Measurements from ENCODE around the gene MAGI2. TPM values are rescaled to one million over a fixed set of nuclear protein-coding genes. Genes with fewer than 3 reads are reported as not detected.

Gene MAGI2
- total and polyA plus RNA-seq, 2 of the 13 experiments (the other 11 are each of a cell fraction or from before 2014, with no cell fraction given): 1.5 to 3.8 TPM

DNA sequence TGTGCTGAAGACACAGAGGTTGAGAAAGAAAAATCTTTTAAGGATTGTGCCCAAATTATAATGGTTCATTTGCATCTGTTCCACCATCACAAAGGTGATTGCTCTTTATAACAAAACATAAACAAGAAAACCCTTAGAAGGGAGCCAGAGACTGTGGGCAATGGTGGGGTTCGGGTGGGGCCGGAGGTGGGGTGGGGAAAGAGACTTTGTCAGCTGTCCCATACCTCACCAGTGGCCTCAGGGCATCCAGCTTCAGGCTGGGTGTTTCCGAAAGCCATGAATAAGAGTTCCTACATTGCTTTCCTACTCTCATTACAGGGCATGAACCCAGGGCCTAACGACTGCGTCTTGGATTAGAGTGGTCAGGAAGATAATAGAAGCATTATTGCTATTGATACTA is 1427.0 kb downstream of the MAGI2 start:
- in situ Hi-C loops (cut with HindIII; ENCODE audit: extremely low pct_ligation_motif_present, low pct_unique_long_range_greater_than_20kb) (no loop called here), intact Hi-C loops (cut with micrococcal nuclease; ENCODE audit: unreplicated experiment) (loop anchor here (10.0 kb wide), 1 partner anchor 898 kb away; no protein-coding TSS in a partner anchor)
- WGBS (ENCODE audit: low lambda C conversion rate): 46% methylated on average over 5 of the region's 5 CpGs
- Histone ChIP-seq H3K79me2 (ENCODE audit: insufficient read depth, low read length) (no peaks in the 10 kb centered on the region), H3K27me3 (ENCODE audit: control insufficient read depth in 1 of 2, insufficient read depth in 2 of 2, low read length in 2 of 2) (peaks cover 0 to 4% of the 10 kb centered on the region in 2 experiments; a peak in 1 of 5 replicates), H3K4me1 (ENCODE audit: insufficient read depth, low read length) (no peaks in the 10 kb centered on the region), H3K9ac (ENCODE audit: insufficient read depth, low read depth, low read length) (no peak overlapping the region), H3K9me3 (ENCODE audit: low read length) (no peaks in the 10 kb centered on the region), H2AFZ (ENCODE audit: low read length) (no peak overlapping the region), H3K27ac (ENCODE audit: extremely low read length, insufficient read depth, low read length) (no peak overlapping the region), H4K20me1 (ENCODE audit: insufficient read depth, low read length) (no peaks in the 10 kb centered on the region), H3K36me3 (replicated peaks in 1 of 2; ENCODE audit: control insufficient read depth in 1 of 2, insufficient read depth in 2 of 2, low read length in 2 of 2) (no peaks in the 10 kb centered on the region), H3K4me3 (replicated peaks in 1 of 3; ENCODE audit: insufficient read depth in 1 of 3, low read depth in 2 of 3, low read length in 3 of 3) (no peak overlapping the region), H3K4me2 (ENCODE audit: low read depth, low read length) (no peak overlapping the region)
- TF ChIP-seq ZNF556 (CRISPR knock-in tag; IDR thresholded peaks at IDR 0.05; ENCODE audit: borderline replicate concordance) (no peak), ZUFSP (CRISPR knock-in tag; IDR thresholded peaks at IDR 0.05; ENCODE audit: borderline replicate concordance) (no peak), CBFB (CRISPR knock-in tag; IDR thresholded peaks at IDR 0.05) (no peak), JUN (CRISPR knock-in tag; IDR thresholded peaks at IDR 0.05) (no peak), ZKSCAN8 (CRISPR knock-in tag; IDR thresholded peaks at IDR 0.05; ENCODE audit: borderline replicate concordance) (no peak), NCOA5 (CRISPR knock-in tag; IDR thresholded peaks at IDR 0.05) (no peak), ZNF674 (CRISPR knock-in tag; IDR thresholded peaks at IDR 0.05; ENCODE audit: low read depth) (no peak), ZNF160 (CRISPR knock-in tag; IDR thresholded peaks at IDR 0.05) (no peak), ZNF317 (CRISPR knock-in tag; IDR thresholded peaks at IDR 0.05) (no peak), ZNF446 (CRISPR knock-in tag; IDR thresholded peaks at IDR 0.05) (no peak), ZNF839 (CRISPR knock-in tag; IDR thresholded peaks at IDR 0.05; ENCODE audit: borderline replicate concordance) (no peak), MTF1 (CRISPR knock-in tag; IDR thresholded peaks at IDR 0.05) (no peak)
- TF ChIP-seq, protein P1, sequence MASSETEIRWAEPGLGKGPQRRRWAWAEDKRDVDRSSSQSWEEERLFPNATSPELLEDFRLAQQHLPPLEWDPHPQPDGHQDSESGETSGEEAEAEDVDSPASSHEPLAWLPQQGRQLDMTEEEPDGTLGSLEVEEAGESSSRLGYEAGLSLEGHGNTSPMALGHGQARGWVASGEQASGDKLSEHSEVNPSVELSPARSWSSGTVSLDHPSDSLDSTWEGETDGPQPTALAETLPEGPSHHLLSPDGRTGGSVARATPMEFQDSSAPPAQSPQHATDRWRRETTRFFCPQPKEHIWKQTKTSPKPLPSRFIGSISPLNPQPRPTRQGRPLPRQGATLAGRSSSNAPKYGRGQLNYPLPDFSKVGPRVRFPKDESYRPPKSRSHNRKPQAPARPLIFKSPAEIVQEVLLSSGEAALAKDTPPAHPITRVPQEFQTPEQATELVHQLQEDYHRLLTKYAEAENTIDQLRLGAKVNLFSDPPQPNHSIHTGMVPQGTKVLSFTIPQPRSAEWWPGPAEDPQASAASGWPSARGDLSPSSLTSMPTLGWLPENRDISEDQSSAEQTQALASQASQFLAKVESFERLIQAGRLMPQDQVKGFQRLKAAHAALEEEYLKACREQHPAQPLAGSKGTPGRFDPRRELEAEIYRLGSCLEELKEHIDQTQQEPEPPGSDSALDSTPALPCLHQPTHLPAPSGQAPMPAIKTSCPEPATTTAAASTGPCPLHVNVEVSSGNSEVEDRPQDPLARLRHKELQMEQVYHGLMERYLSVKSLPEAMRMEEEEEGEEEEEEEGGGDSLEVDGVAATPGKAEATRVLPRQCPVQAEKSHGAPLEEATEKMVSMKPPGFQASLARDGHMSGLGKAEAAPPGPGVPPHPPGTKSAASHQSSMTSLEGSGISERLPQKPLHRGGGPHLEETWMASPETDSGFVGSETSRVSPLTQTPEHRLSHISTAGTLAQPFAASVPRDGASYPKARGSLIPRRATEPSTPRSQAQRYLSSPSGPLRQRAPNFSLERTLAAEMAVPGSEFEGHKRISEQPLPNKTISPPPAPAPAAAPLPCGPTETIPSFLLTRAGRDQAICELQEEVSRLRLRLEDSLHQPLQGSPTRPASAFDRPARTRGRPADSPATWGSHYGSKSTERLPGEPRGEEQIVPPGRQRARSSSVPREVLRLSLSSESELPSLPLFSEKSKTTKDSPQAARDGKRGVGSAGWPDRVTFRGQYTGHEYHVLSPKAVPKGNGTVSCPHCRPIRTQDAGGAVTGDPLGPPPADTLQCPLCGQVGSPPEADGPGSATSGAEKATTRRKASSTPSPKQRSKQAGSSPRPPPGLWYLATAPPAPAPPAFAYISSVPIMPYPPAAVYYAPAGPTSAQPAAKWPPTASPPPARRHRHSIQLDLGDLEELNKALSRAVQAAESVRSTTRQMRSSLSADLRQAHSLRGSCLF (CRISPR knock-in tag; IDR thresholded peaks at IDR 0.05; ENCODE audit: borderline replicate concordance): no peak
- TF ChIP-seq, protein P2, sequence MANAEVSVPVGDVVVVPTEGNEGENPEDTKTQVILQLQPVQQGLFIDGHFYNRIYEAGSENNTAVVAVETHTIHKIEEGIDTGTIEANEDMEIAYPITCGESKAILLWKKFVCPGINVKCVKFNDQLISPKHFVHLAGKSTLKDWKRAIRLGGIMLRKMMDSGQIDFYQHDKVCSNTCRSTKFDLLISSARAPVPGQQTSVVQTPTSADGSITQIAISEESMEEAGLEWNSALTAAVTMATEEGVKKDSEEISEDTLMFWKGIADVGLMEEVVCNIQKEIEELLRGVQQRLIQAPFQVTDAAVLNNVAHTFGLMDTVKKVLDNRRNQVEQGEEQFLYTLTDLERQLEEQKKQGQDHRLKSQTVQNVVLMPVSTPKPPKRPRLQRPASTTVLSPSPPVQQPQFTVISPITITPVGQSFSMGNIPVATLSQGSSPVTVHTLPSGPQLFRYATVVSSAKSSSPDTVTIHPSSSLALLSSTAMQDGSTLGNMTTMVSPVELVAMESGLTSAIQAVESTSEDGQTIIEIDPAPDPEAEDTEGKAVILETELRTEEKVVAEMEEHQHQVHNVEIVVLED (CRISPR knock-in tag; IDR thresholded peaks at IDR 0.05; ENCODE audit: borderline replicate concordance): no peak
- TF ChIP-seq, protein P3, sequence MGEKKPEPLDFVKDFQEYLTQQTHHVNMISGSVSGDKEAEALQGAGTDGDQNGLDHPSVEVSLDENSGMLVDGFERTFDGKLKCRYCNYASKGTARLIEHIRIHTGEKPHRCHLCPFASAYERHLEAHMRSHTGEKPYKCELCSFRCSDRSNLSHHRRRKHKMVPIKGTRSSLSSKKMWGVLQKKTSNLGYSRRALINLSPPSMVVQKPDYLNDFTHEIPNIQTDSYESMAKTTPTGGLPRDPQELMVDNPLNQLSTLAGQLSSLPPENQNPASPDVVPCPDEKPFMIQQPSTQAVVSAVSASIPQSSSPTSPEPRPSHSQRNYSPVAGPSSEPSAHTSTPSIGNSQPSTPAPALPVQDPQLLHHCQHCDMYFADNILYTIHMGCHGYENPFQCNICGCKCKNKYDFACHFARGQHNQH (CRISPR knock-in tag; IDR thresholded peaks at IDR 0.05): no peak
- DNase-seq (ENCODE audit: low spot score) (no peak), FAIRE-seq (no peak), ATAC-seq (no peak)
- ChIA-PET CTCF (ENCODE audit: low intra/inter-chr PET ratio, low total read pairs) (no interaction called here), POLR2A (no interaction called here)
- no TSS peak for BruUV-seq (replicated peaks)
